NCI-H2196 (cell line): ENCODE measurements around the gene SLC6A20.

ENCODE experiments used
- DNase-seq: peaks from one replicate; lab custom pipeline; 2025; ENCODE audit not compliant: unreplicated experiment; lab: John Stamatoyannopoulos, UW

SLC6A20 gene, protein sequence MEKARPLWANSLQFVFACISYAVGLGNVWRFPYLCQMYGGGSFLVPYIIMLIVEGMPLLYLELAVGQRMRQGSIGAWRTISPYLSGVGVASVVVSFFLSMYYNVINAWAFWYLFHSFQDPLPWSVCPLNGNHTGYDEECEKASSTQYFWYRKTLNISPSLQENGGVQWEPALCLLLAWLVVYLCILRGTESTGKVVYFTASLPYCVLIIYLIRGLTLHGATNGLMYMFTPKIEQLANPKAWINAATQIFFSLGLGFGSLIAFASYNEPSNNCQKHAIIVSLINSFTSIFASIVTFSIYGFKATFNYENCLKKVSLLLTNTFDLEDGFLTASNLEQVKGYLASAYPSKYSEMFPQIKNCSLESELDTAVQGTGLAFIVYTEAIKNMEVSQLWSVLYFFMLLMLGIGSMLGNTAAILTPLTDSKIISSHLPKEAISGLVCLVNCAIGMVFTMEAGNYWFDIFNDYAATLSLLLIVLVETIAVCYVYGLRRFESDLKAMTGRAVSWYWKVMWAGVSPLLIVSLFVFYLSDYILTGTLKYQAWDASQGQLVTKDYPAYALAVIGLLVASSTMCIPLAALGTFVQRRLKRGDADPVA

DNA sequence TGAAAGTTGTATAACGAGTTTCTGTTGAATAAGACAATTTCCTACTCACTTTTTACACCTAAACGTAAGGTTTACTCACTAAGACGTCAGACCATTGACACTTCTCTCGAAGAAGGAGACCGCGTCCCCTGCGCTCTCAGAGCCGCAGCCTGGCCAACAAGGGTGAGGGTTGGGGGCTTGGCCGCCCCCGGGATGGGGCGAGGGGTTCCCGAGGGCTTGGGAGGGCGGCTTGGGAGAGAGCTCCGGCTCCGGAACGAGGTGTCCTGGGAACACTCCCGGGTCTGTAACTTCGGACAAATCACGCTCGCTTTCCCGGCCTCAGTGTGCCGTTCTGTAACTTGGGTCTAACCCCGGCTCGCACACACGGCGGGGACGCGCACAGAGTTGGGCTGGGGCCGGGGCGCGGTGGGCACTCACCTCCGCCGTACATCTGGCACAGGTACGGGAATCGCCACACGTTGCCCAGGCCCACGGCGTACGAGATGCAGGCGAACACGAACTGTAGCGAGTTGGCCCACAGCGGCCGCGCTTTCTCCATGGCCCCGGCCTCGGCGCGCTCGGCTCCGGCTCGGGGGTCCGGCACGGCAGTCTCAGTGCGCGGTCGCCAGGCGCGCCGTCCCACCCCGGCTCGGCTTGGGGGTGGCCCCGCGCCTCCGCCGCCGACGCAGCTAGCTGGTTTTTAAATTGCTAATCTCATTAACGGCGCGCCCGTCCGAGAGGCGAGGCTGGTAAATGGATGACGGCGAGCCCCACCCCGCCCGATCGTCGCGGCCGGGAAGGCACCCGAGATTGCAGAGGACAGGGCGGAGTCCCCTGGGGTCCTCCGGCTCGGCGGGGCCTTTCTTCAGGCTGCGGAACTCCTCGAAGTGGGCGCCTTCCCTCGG lies at the start of gene SLC6A20:
SLC6A20 (minus strand) TSS at position 655 of the 884 bp plus-strand sequence; CDS start at position 538, 117 bp downstream.
- DNase-seq = no peak

DNA sequence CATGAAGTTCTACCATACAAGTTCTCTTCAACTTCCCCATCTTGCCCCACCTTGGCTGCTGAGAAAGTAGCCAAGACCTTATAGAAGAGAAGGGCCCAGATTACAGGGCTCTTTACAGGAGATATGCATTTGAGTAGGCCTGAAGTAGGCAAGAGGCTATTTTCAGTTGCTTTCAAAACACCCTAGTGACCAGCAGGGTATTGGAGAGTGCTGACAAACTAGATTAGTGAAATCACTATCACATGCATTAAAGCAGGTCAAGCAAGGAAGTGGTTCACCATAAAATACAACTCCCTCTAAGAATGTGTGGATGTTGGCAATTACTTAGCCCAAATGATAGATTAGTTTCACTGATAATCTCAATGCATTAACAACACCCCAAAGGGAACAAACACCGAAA lies 48.3 kb upstream of the SLC6A20 start:
- DNase-seq = no peak

DNA sequence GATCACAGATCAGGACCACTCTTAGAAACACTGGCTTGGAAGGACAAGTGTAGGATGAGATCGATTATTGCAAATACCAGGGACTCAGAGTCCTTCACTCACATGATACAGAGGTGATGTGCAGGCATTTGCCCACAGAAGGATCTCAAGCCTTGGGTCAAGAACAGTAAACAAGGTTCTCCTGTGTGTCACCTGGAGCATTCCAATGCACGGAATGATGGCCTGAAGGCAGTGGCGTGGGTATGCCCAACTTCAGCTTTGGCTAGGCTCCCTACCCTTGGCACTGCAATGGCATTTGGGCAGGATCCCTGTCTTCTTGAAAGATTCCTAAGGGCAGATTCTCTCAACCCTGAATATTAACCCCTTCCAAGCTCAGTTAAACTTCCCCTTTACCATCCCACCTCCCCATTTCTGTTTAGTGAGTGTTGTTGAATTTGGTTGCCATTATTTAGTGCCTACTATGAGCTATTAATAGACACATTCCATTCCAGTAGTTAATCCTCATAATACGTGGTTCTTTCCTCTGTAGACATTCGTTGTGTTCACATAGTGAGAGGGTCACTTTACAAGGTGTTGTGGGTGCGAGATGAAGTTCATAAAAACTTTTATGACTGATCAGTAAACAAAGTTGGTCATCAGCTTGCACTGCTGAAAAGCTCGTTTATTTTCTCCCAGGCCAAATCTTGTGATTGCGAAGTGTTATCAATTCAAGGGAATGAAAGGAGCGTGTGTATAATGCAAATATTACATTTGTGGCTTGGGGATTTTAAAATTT lies 46.7 kb upstream of the SLC6A20 start:
- DNase-seq = no peak

DNA sequence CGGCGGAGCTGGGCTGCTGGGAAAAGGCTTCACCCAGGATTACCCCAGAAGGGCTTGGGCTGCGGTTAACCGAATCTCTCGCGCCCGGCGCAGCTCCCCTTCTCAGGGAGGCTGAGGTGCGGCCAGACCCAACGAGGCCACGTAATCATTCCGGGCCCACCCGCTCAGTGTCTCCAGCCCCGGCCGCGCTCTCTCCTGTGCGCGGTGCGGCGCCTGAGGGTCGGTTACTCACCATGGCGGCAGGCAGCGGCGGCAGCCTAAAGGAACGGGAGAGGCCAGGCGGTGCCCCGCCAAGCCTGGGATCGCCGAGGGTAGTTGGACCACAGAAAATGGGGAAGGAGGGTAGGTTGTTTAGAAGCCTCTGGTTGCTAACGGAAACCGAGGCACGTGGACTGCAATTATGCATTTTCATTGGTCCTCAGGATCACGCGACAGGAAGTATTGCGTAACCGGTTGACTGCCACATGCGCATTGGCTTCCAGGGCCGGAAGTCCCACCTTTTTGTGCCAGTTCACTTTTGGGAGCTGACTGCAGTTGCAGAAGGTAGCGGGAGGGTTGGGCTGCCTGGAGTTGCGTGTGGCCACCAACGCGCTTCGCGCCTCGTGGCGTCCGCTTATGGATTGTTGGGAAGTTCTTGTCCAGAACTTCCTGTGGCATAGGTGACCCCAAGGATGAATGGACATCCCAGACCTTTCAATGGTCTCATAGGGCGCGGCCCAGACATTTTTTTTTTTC lies 45.6 kb upstream of the SLC6A20 start, which contains the start of gene LZTFL1:
LZTFL1 (minus strand) TSS at position 363 of the 735 bp plus-strand sequence; CDS start at position 235, 128 bp downstream.
- DNase-seq = peak; percentile 89

DNA sequence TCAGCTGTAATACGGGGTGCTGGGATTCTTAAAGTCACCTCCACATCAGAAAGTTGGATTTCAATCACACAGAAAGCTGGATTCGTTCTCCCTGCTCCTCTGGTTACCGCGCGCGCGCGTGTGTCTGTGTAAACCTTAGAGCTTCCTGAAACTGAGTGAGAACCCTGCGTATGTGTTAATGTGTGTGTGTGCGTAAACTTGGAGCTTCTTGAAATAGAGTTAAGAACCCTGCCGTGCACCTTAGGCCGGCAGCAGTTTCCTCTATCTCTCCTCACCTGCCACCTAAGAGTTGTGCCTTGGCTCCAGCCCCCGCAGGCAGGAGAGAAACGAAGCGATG lies 45.1 kb upstream of the SLC6A20 start:
- DNase-seq = no peak

DNA sequence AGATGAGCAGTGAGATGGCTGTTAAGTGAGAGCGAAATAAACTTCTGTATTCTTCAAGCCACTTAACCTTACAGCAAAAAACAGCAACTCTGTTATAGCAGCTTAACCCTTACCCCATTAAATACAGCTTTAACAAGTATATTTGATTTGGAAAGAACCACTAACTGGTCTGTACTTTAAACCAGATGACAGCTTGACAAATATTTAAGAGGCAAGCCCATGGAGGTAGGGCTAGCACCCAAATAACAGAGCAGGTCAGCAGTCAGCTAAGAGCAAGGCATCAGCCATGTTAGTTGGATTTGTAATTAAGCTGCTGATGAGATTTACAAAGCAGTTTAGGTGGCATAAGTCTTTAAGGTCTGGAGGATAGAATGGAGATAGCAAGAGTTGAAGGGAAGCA lies 42.1 kb upstream of the SLC6A20 start:
- DNase-seq = no peak

DNA sequence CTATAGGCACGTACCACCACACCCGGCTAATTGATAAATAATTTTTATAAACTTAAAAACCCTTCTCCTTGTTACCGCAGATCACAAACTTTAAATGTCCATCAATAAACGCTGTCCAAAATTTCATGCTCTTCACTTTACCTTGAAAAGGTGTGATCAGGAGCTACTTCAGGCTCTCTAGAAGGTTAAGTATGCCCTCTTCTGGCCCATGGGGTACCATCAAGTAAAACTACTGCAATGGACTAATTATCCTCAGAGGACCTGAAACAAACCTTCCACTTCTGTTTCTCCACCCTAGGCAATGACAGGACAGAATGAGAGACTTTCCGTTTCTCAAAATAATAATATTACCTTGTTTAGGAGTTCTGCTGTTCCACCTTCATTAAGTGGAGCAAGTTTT lies 36.4 kb upstream of the SLC6A20 start:
- DNase-seq = peak; percentile 20

DNA sequence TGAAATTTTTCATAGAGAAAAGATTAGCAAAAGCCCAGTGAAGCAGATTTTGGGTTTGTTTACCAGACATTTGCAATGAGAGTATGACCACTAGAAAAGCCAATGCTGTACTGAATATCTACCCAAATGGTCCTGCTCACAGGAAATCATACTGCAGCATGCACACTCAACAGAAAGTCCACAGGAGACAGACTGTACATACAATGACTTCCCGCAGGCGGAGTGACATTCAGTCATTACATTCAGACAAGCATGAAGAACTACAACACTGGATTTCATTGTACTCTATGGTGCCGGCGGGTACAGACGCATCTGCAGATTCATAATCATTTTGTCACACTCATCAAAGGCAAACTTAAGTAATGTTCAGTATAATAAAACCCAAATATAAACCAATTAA lies 33.8 kb upstream of the SLC6A20 start:
- no peak for DNase-seq

DNA sequence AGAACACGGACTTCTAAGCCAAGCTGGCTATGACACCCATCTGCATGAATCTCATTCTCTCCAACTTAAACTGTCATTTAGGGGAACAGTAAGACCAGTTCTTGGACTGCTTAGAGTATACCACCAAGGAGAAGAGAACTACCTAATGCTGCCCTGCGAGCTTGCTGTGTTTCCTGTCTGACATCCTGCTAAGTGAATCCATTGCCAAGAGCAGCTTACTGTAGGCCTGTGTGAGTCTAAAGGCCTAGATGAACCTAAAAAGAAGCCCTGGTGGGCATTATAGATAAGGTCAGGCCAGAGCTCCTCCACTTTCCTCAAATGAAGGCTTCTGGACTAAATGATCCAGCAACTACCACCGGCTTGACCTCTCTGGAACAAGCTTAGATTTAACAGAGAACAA lies 30.6 kb upstream of the SLC6A20 start:
- DNase-seq = no peak

DNA sequence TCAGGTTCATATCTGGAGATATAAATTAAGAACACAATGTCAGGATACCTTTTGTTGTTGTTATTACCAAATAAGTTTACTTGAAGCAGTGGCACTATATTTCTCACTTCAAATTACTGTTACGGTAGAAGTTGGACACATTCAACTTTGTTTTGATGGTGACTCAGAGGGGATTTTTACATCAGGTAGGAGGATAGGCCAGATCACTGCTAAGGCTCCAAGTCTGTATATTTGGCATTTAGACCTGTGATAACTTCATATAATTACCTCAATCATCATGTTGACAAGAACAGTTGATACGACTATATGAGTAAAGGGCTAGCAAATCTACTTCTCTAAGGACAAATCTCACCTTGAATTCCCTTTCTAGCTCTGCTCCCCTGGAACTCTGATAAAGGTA lies 30.0 kb upstream of the SLC6A20 start:
- DNase-seq = no peak

DNA sequence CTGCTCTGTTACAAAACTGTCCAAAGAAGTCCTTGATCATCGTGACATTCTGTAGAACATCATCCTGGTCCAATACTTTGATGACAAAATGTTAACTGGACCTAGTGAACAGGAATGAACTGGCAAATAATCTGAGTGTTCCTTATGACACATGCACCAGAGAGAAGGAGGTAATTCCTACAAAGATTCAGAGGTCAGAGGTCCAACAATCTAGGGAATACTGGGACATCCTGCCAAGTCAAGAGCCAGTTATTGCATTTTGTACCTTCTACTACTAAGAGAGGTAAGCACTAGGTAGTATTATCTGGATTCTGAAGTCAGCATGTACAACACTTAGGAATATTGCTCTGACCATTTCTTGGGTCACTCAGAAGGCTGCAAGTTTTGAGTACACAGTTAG lies 24.8 kb upstream of the SLC6A20 start:
- DNase-seq = no peak

DNA sequence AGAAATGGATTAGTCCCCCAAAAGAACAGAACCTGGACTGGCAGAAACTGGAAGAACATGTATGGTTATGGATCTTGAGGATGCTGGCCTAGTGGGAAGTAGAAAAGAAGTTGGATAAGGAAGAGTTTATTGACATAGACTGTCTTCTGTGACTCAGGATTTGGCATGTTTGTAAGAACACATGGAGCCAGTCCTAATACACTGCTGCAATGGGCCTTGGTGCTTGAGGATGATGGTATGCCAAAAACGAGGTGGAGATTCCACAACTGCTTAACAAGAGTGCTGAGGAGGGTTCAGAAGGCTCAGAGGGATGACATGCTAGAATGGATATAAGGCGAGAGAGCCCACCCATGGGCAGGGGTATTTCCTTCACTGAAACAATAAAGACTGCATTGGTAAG lies 23.2 kb upstream of the SLC6A20 start:
- DNase-seq = no peak

DNA sequence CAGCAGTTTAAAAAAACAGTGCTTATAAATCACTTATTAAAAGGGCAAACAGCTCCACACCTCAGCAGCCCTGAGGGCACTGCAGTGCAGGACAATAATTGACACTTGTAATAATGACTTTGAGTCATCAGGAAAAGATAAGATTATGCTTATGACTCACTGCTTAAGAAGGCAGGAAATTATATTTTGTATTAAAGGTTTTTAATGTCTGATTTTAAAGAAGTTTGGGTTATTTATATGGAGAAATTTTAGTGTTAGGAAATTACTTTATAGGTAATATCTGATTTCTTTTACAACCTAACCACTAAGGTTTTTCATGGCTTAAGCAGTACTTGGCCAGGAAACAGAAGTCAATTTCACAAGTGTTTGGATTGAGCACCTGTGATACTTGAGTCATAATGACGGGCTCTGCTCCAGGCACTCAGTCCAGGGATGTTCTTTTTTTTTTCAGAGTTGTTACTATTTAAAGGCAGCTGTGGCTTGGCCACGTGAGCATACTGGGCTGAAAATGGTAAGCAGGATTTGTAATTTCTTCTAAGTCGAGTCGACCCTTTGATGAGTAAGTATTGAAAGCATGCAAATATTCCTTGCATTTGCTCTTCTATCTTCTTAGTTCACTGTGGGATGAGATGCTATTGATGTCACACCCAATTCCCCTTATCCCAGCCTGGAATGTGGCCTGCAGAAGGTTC lies 21.6 kb upstream of the SLC6A20 start:
- peak; percentile 49 for DNase-seq

DNA sequence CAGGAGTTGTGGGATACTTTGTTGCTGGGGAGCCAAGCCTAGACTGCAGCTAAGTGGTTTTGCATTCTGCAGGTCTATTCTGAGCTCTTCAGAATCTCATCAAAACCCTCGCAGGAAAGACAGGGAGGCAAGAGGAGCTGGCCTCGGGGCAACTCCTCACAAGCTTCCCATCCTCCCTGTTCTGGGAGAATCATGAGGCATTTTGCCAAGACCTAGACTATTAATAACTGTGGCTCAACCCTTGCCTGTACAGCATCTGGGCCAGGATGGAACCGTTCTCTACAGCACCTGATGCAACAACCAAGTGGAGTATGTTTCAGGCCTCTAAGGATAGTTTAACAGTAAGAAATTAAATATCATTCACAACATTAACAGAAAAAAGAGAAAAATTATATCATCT lies 20.2 kb upstream of the SLC6A20 start:
- peak; percentile 34 for DNase-seq

DNA sequence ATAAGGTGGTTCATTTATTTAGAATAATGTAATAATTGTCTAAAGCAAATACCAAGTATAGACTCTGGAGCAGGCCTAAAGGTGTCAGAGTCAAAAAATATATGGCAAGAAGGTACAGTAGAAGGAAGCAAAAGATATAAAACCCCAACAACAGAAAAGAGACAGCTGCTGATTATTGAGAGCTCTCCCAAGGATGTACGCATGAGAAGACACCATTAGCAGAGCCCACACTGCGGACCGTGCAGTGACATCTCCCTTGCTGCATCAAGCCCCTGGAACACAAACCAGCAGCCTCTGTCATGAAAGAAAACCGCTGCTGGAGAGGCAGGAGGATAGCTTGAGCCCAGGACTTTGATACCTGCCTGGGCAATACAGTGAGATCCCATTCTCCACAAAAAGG lies 18.0 kb upstream of the SLC6A20 start:
- no peak for DNase-seq

DNA sequence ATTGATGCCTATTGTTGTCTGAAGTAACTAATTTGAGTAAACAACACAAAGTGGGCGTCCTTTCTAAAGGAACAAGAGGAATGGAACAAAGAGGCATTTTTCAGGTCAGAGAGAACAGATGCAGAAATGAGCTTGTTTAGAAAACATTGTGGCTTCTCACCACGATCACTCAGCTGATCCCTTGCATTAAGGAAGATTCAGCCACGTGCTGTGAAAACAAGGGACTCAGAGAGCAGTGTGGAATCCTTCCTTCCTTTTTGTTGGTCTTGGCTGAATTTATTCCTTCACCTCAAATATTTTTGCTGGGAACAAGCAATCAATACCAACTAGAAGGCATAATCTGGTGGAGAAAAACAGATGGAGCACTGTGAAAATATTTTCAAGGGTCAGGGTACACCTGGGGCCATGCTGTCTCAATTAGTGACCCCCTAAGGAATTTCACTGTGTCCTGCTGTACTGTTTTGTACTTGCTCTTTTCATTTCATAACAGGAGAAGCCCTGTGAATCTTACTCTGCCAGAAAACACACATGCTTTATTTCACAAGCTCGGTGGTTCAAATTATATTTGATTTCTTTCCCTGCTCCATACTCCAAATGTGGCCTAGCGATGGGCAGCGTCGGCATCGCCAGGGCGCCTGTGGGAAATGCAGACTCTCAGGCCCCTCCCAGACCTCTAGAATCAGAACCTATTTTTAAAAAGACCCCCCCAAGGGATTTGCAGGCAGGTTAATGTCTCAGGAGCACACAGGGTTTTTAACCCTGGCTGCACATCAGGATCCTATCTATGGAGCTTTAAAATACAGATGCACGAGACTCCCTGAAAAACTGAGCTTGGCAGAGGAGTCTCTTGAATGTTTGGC lies 11.6 kb upstream of the SLC6A20 start:
- peak; percentile 5 for DNase-seq

DNA sequence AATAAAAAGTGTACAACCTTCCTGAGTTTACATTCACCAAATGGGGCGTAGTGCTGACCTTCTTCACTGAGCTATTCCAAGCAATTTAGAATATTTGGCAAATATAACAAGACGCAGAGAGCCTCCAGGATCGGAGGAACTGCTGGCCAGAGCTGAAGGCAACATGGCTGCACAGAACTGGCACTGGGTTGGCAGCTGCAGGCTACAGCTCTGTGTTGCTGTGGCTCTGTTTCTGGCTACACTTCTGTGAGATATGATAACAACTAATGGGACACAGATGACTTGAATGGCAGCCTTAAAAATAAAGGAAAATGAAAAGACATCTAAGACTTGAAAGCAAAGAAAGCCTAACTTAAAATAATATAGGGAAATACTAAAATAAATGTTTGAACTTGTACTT lies 10.8 kb upstream of the SLC6A20 start:
- no peak for DNase-seq

DNA sequence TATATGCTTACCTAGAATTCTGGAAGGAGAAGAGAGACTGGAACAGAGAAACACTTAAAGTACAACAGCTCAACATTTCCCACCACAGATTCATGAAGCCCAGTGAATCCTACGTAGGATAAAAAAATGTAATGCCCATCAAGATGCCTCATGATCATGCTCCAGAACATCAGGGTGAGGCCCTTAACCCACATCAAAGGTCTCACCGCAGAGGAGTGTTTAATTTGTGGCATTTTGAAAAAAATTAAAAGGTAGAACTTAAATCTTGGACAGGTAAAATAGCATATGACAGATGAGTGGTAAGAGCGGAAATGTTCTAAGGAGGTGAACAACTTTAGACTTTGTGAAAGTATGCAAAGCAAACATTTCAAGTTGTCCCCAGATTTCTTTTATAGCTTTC lies 9.7 kb upstream of the SLC6A20 start:
- no peak for DNase-seq
